Measurements from ENCODE around the gene TAS2R50.

- TF ChIP-seq POLR2A (IDR thresholded peaks at IDR 0.05; ENCODE audit: low read length) (no peak), GATA1 (IDR thresholded peaks at IDR 0.05; ENCODE audit: low read depth, low read length) (no peak)
These were observed 43.5 kb downstream of the TAS2R50 start for GRCh38 chr12:10943167-10943566.

Data from erythroblast (primary cell).